Fibroblast of villous mesenchyme (primary cell): ENCODE data around the gene CENPT. TPM values are rescaled to one million over a fixed set of nuclear protein-coding genes. Genes with fewer than 3 reads are reported as not detected.

ENCODE experiments used
- DNase-seq: peaks from one replicate; pipeline ENCODE4 v3.0.0-alpha.2; 2010; ENCODE audit warnings: low read depth
- H3K4me3 ChIP-seq: 2 replicates; pipeline ENCODE4 v1.5.1; 2011; ENCODE audit warnings: low read depth, mild to moderate bottlenecking, low read length
- total RNA-seq: library from RNA; depleted of rRNA; stranded (reverse); fragments of >200 nt; gene quantifications from 2 replicates; pipeline ENCODE4 v1.2.3, GENCODE V29; 2012
- TF ChIP-seq, protein P1 (sequence below): IDR thresholded peaks from 2 replicates; pipeline ENCODE4 v1.5.1; 2012; ENCODE audit warnings: low read depth, mild to moderate bottlenecking, low read length; ENCODE audit not compliant: insufficient read depth

Gene CENPT
- total RNA-seq, result 31.6 and 39.7 TPM in 2 replicates

DNA sequence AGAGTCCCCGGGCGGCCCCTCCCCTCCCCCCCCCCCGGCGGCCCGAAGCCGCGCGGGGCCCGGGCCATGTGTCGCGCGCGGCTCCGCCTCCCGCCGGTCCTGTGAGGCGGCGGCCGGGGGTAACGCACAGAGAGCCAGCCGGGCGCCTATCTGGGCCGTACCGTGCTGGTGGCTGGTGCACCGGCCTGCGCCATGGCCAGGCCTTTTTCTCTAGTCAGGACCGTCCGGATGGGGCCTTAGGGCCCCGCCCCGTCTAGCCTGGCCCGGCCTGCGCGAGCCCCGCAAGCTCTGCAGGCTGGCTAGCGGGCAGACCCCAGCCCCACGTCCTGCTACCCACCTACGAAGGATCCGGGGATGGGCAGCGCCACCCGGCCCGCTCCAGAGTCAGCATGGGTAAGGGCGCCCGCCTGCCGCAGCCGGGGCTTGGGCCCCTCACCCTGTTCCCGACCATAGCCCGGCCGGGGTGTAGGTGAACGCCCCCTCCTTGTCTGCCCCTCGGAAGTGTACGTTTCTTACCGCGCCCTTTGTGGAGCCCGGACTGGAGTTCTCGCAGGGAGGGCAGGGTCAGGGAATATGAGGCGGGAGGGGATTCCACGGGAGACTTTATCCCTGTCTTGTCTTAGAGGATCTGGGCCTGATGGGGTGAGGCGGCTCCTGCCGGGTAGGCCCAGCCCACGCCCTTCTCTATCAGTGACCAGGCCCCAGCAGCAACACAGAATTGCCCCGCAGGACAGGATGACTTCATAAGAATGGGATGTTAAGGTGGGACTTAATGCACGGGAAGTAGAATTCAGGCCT is at the start of gene CENPT:
Gene CENPT (minus strand): TSS at position 630 of the 798 bp plus-strand sequence. CDS start 13,834 bp downstream, outside the sequence.
- TF ChIP-seq, protein P1, sequence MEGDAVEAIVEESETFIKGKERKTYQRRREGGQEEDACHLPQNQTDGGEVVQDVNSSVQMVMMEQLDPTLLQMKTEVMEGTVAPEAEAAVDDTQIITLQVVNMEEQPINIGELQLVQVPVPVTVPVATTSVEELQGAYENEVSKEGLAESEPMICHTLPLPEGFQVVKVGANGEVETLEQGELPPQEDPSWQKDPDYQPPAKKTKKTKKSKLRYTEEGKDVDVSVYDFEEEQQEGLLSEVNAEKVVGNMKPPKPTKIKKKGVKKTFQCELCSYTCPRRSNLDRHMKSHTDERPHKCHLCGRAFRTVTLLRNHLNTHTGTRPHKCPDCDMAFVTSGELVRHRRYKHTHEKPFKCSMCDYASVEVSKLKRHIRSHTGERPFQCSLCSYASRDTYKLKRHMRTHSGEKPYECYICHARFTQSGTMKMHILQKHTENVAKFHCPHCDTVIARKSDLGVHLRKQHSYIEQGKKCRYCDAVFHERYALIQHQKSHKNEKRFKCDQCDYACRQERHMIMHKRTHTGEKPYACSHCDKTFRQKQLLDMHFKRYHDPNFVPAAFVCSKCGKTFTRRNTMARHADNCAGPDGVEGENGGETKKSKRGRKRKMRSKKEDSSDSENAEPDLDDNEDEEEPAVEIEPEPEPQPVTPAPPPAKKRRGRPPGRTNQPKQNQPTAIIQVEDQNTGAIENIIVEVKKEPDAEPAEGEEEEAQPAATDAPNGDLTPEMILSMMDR, result no peak
- peak within 1 kb of the TSS; percentile 91 for H3K4me3 ChIP-seq
- peak; percentile 63 for DNase-seq

GRCh38 chr16:67897231-67897630 is 49.7 kb upstream of the CENPT start:
- TF ChIP-seq, protein P1, result no peak
- DNase-seq, result peak; percentile 44

DNA sequence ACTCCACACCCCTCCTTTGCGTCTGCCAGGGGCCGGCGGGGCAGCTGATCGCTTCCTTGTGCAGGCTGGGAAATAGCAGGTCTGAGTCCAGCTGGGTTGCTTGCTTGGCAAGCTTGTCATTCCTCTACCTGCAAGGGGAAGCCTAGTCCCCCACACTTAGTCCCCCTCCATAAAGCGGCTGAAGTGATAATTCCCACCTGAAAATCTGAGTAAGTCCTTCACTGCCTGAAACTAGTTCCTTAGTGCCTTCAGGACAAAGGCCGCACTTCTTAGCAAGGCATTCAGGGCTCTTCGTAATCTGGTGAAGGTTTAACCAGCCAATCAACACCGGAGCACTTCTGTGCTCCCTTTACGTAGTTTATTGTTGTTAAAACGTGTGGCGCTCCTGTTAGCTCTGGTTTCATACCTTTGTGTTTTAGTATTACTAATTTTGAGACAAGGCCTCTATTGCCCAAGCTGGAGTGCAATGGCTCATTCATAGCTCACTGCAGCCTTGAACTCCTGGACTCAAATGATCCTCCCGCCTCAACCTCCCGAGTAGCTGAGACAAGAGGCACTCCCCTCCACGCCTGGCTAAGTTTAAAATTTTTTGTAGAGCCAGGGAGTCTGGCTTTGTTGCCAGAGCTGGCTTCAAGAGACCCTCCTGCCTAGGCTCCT is 46.4 kb upstream of the CENPT start:
- DNase-seq, result peak; percentile 22
- H3K4me3 ChIP-seq, result peak overlapping the region; percentile 68
- TF ChIP-seq, protein P1, result no peak

More at GRCh38 chr16:67897231-67897630, 49.7 kb upstream of the CENPT start:
- no peak overlapping the region for H3K4me3 ChIP-seq

GRCh38 chr16:67892899-67893742 is 45.6 kb upstream of the CENPT start, which contains the start of gene PSKH1:
Gene PSKH1, plus strand, starts transcription at chr16:67893254. Its CDS starts 15,496 bp downstream, at chr16:67908750.
- TF ChIP-seq, protein P1, result no peak
- peak within 1 kb of the TSS; percentile 68 for H3K4me3 ChIP-seq
- peak; percentile 96 for DNase-seq

- DNase-seq, result no peak
- TF ChIP-seq, protein P1, result no peak
These were observed 44.9 kb upstream of the CENPT start for GRCh38 chr16:67892375-67892774.

DNA sequence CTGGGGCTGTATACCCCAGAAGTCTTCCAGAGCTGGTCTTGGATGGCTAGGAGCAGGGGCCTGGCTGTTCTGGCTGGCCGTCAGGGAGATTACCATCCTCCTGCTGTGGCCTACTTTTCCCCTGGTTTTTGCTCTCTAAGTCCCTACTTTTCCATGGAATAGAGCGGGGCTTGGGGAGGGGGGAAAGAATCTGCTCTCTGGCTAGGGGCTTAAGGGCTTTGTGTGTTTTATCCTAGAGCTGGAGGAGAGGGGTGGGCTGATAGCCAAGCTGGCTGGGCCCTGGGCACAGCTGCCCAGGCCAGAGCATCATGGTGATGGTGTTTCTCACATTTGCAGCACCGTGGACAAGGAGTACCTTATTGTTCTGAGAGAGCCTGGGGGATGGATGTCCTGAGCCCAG is 40.8 kb upstream of the CENPT start:
- no peak for DNase-seq
- TF ChIP-seq, protein P1, result no peak
- no peak overlapping the region for H3K4me3 ChIP-seq

More at GRCh38 chr16:67892375-67892774, 44.9 kb upstream of the CENPT start:
- peak overlapping the region; percentile 62 for H3K4me3 ChIP-seq
